Ascending aorta (tissue), 2 donors: ENCODE results near the gene CEP131. TPM values are rescaled to one million over a fixed set of nuclear protein-coding genes. Genes with fewer than 3 reads are reported as not detected.

ENCODE experiments used
- DNase-seq, 2 donors: peaks; one replicate each; pipeline ENCODE4 v3.0.0-alpha.2; 2019; ENCODE audit warnings: low spot score in 2 of 2
- H3K27ac ChIP-seq, 2 donors: fragments of 200-600 bp; sonication (generic); one replicate each; pipeline ENCODE4 v1.5.1; 2016 to 2017; ENCODE audit warnings: mild to moderate bottlenecking in 1 of 2
- H3K27me3 ChIP-seq: fragments of 200-600 bp; sonication (generic); one replicate; pipeline ENCODE4 v1.5.1; 2017
- H3K36me3 ChIP-seq, 2 donors: fragments of 200-600 bp; sonication (generic); one replicate each; pipeline ENCODE4 v1.5.1; 2016
- H3K4me1 ChIP-seq, 2 donors: fragments of 200-600 bp; sonication (generic); one replicate each; pipeline ENCODE4 v1.5.1; 2016 to 2017; ENCODE audit warnings: mild to moderate bottlenecking in 1 of 2
- H3K4me3 ChIP-seq, 2 donors: fragments of 200-600 bp; sonication (generic); one replicate each; pipeline ENCODE4 v1.5.1; 2016 to 2017; ENCODE audit warnings: mild to moderate bottlenecking in 1 of 2
- H3K9me3 ChIP-seq, 2 donors: fragments of 200-600 bp; sonication (generic); one replicate each; pipeline ENCODE4 v1.5.1; 2016
- intact Hi-C: fragments of 100-400 bp; cut with DNase I; formaldehyde crosslinking; loops from one replicate; pipeline ENCODE4 v1.15.1; 2023
- total RNA-seq: library from RNA; depleted of rRNA; stranded (reverse); fragments of >200 nt; gene quantifications from one replicate; pipeline ENCODE4 v1.1.0, GENCODE V29; 2016
- TF ChIP-seq, protein P1 (sequence below), 3 experiments: fragments of 200-600 bp in 2 of 3; fragments of 450-650 bp in 1 of 3; sonication (generic) in 2 of 3; IDR thresholded peaks; one replicate each; pipeline ENCODE4 v1.5.1; 2016 to 2019; ENCODE audit warnings: antibody characterized with exemption in 3 of 3, mild to moderate bottlenecking in 1 of 3, moderate library complexity in 1 of 3

The CEP131 gene
- total RNA-seq, 1 donor from 2014 or later, result 6.7 TPM

DNA sequence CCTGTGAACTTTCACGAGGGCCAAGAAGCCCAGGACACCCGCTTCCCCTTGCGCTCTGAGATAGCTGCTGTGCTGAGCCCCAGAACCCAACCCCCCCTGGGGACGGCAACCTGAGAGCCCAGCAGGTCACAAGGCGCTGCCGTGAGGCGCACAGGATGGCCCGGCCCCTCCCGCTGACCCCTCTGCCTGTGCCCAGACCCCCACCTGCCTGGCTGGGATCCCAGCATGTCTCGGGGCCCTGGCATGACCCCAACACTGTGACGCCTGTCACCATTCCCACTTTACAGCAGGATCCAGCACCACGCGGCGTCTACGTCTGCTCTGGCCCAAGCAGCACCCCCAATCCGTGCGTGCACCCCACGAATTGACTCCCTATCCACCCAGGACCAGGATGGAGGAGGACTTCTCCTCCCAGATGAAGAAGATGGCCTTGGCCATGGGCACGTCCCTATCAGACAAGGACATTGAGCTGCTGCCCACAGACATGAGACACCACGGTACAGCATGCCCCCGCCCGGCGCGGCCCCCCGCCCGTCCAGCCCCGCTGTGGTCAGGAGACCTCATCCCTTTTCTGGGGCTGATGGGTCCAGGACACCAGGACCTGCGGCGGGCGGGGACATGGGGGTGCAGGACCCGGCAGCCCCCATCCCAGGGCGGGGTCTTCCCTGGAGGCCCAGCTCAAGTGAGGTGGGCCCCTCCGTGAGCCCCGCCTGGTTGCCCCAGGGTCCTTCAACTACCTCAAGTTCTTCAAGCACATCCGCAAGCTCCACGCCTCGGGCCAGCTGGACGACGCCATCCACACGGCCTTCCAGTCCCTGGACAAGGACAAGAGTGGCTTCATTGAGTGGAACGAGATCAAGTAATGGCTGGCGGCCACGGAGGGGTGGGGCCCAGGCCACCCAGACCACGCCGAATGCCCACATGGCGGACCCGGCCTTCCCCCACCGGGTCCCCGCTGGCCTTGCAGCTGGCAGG lies 41.6 kb downstream of the CEP131 start:
- intact Hi-C loops, result no loop called here
- TF ChIP-seq, protein P1, sequence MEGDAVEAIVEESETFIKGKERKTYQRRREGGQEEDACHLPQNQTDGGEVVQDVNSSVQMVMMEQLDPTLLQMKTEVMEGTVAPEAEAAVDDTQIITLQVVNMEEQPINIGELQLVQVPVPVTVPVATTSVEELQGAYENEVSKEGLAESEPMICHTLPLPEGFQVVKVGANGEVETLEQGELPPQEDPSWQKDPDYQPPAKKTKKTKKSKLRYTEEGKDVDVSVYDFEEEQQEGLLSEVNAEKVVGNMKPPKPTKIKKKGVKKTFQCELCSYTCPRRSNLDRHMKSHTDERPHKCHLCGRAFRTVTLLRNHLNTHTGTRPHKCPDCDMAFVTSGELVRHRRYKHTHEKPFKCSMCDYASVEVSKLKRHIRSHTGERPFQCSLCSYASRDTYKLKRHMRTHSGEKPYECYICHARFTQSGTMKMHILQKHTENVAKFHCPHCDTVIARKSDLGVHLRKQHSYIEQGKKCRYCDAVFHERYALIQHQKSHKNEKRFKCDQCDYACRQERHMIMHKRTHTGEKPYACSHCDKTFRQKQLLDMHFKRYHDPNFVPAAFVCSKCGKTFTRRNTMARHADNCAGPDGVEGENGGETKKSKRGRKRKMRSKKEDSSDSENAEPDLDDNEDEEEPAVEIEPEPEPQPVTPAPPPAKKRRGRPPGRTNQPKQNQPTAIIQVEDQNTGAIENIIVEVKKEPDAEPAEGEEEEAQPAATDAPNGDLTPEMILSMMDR (IDR thresholded peaks at IDR 0.05), result no peak
- Histone ChIP-seq H3K27me3 (no peaks in the 10 kb centered on the region), H3K27ac (no peak overlapping the region), H3K4me3 (no peak overlapping the region), H3K9me3 (no peaks in the 10 kb centered on the region), H3K4me1 (no peaks in the 10 kb centered on the region), H3K36me3 (no peaks in the 10 kb centered on the region)
- no peak for DNase-seq

DNA sequence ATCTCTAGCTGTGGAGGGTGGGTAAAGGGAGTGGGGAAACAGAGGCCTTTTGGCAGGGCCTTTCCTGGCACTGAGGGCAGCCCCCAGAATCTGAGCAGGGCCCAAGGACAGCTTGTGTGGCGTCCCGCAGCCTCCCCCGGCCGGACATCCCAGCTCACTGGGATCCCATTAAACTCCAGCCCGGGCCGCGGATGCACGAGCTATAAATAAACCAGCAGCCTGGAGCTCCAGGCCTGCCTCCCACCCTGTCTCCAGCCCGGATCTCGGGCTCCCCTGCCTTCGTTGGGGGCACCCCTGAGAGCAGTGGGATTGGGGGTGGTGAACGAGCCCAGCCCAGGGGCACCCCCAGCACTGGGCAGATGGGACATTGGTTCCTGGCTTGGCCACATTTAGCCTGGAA lies 42.9 kb downstream of the CEP131 start:
- H3K4me1 ChIP-seq, result no peaks in the 10 kb centered on the region
- H3K9me3 ChIP-seq, result no peaks in the 10 kb centered on the region
- intact Hi-C loops, result no loop called here
- no peak for DNase-seq
- TF ChIP-seq, protein P1 (IDR thresholded peaks at IDR 0.05), result no peak
- H3K36me3 ChIP-seq, result no peaks in the 10 kb centered on the region
- no peak overlapping the region for H3K4me3 ChIP-seq
- no peak overlapping the region for H3K27ac ChIP-seq
- H3K27me3 ChIP-seq, result no peaks in the 10 kb centered on the region

DNA sequence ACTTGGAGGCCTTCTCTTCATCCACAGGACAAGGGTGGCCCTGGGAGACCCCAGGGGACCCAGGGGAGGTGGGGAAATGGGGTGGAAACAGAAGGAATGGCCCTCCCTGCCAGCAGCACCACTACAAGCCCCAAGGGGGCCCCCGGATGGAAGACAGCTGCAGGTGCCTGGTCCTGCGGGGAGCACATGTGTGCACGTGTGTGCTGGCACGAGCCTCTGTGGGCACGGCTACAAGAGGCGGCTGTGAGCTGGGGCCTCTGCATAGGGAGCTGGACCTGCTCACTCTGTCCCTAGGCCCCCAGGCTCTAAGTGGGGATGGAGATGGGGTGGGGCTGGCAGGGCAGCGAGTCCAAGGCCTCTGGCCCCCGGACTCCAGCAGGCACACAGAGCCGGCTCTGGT lies 43.5 kb downstream of the CEP131 start:
- H3K4me1 ChIP-seq, result no peaks in the 10 kb centered on the region
- no peak for DNase-seq

DNA sequence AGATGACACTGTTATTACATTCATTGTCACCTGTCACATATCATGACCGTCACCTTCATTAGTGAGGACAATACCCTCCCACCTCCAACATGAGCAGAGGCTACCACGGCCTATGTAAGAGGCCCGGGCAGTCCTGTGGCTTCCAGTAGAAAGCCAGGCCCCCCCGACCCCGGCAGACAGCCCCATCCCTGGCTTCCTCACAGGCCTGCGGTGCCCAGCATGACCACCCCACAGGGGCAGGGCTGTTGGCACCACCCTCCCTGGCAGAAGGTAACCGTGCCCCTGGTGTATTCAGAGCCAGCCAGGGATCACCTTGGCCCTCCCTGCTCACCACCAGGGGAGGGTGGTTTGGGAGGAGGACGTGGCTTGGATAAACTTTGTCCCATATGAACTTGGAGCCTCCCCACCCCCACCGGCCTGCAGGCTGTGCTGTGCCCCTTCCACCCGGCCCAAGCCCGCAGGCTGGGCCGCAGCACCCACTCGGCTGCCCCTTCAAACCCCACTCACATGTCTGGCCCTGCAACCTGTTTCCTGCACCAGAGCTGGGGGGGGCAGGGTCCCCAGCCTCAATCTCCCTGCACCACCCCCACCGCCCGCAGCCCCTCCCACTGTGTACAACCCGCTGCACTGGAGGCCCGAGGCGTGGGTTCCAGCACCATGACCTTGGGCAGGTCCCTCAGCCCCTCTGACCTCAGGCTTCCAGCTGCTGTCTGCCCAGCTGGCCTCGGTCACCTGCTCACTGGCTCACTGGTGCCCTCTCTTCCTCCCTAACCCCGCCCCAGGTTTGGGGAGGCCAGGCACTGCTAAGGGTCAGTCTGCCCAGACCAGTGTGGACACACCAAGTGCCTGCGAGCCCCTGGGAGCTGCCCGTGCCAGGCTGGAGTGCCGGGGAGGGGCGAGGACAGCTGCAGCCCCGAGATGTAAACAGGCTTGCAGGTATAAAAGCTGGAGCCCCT lies 44.4 kb downstream of the CEP131 start:
- DNase-seq, result no peak
- Histone ChIP-seq H3K36me3 (no peaks in the 10 kb centered on the region), H3K27me3 (no peaks in the 10 kb centered on the region), H3K27ac (no peak overlapping the region), H3K4me3 (no peak overlapping the region), H3K4me1 (no peaks in the 10 kb centered on the region), H3K9me3 (no peaks in the 10 kb centered on the region)
- TF ChIP-seq, protein P1 (IDR thresholded peaks at IDR 0.05), result no peak
- intact Hi-C loops, result no loop called here

More for the DNA sequence above, 43.5 kb downstream of the CEP131 start:
- Histone ChIP-seq H3K36me3 (no peaks in the 10 kb centered on the region), H3K4me3 (no peak overlapping the region), H3K27me3 (no peaks in the 10 kb centered on the region), H3K9me3 (no peaks in the 10 kb centered on the region), H3K27ac (no peak overlapping the region)
- TF ChIP-seq, protein P1 (IDR thresholded peaks at IDR 0.05), result no peak
- intact Hi-C loops, result no loop called here

DNA sequence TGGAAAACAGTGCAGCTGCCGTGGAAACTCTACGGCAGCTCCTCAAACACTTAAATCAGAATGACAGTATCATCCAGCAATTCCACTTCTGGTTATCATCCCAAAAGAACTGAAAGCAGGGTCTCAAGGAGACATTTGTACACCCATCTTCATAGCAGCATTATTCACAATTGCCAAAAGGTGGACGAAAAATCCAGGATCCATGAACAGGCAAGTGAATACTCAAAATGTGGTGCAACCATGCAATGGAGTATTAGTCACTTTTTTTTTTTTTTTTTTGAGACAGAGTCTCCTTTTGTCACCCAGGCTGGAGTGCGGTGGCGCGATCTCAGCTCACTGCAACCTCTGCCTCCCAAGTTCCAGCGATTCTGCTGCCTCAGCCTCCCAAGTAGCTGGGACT lies 46.1 kb downstream of the CEP131 start:
- no peak for DNase-seq
- TF ChIP-seq, protein P1 (IDR thresholded peaks at IDR 0.05), result no peak
- no peaks in the 10 kb centered on the region for H3K9me3 ChIP-seq
- H3K4me3 ChIP-seq, result no peak overlapping the region
- no peaks in the 10 kb centered on the region for H3K36me3 ChIP-seq
- H3K27ac ChIP-seq, result no peak overlapping the region
- H3K27me3 ChIP-seq, result no peaks in the 10 kb centered on the region
- H3K4me1 ChIP-seq, result no peaks in the 10 kb centered on the region
- intact Hi-C loops, result no loop called here
